ENCODE data around the gene KIAA1958.

KIAA1958 gene

GRCh38 chr9:112550531-112550930 is 63.9 kb downstream of the KIAA1958 start:
- no peak for TF ChIP-seq EZH2phosphoT487 (IDR thresholded peaks at IDR 0.05; ENCODE audit: borderline replicate concordance)
- no peak for TF ChIP-seq CTCF (conservative IDR thresholded peaks at IDR 0.05; ENCODE audit: low read length)
- H2AFZ ChIP-seq (ENCODE audit: low read length): no peak overlapping the region
- H3K4me3 ChIP-seq (ENCODE audit: low read length, poor library complexity, severe bottlenecking): no peak overlapping the region
- H3K4me2 ChIP-seq (ENCODE audit: low read depth, low read length, poor library complexity, severe bottlenecking): no peak overlapping the region
- H3K9me3 ChIP-seq (ENCODE audit: insufficient read depth, low read depth, low read length): no peaks in the 10 kb centered on the region
- no peaks in the 10 kb centered on the region for H3F3A ChIP-seq (ENCODE audit: low read depth)
- no peaks in the 10 kb centered on the region for H3K27me3 ChIP-seq (ENCODE audit: insufficient read depth, low read length, poor library complexity, severe bottlenecking)
- peaks cover 78% of the 10 kb centered on the region for H3K79me2 ChIP-seq (ENCODE audit: insufficient read depth, low read length)
- no peaks in the 10 kb centered on the region for H3K36me3 ChIP-seq (ENCODE audit: insufficient read depth, low read length)
- H4K20me1 ChIP-seq (ENCODE audit: insufficient read depth, low read length, poor library complexity, severe bottlenecking): peaks cover 22% of the 10 kb centered on the region
- no peak overlapping the region for H3K9ac ChIP-seq (ENCODE audit: low read depth, low read length, poor library complexity, severe bottlenecking)
- H3K4me1 ChIP-seq (ENCODE audit: insufficient read depth, low read length, poor library complexity, severe bottlenecking): peaks cover 11% of the 10 kb centered on the region
- no peaks in the 10 kb centered on the region for H3K9me2 ChIP-seq (replicated peaks; ENCODE audit: low read depth, low read length)

- H4K20me1 ChIP-seq (ENCODE audit: insufficient read depth, low read length, poor library complexity, severe bottlenecking): peaks cover 22% of the 10 kb centered on the region
- no peaks in the 10 kb centered on the region for H3K9me2 ChIP-seq (replicated peaks; ENCODE audit: low read depth, low read length)
- no peak overlapping the region for H3K4me2 ChIP-seq (ENCODE audit: low read depth, low read length, poor library complexity, severe bottlenecking)
- H3K79me2 ChIP-seq (ENCODE audit: insufficient read depth, low read length): peaks cover 74% of the 10 kb centered on the region
- H3K4me1 ChIP-seq (ENCODE audit: insufficient read depth, low read length, poor library complexity, severe bottlenecking): peaks cover under 1% of the 10 kb centered on the region
- no peaks in the 10 kb centered on the region for H3K9me3 ChIP-seq (ENCODE audit: insufficient read depth, low read depth, low read length)
- TF ChIP-seq CTCF (conservative IDR thresholded peaks at IDR 0.05; ENCODE audit: low read length) (no peak), EZH2phosphoT487 (IDR thresholded peaks at IDR 0.05; ENCODE audit: borderline replicate concordance) (no peak)
- H3K36me3 ChIP-seq (ENCODE audit: insufficient read depth, low read length): no peaks in the 10 kb centered on the region
- no peaks in the 10 kb centered on the region for H3K27me3 ChIP-seq (ENCODE audit: insufficient read depth, low read length, poor library complexity, severe bottlenecking)
- no peaks in the 10 kb centered on the region for H3F3A ChIP-seq (ENCODE audit: low read depth)
- no peak overlapping the region for H2AFZ ChIP-seq (ENCODE audit: low read length)
- H3K9ac ChIP-seq (ENCODE audit: low read depth, low read length, poor library complexity, severe bottlenecking): no peak overlapping the region
- H3K4me3 ChIP-seq (ENCODE audit: low read length, poor library complexity, severe bottlenecking): no peak overlapping the region
Observed at GRCh38 chr9:112551641-112552040, 65.0 kb downstream of the KIAA1958 start.

GRCh38 chr9:112552229-112553056 is 65.8 kb downstream of the KIAA1958 start:
- H3K4me1 ChIP-seq (ENCODE audit: insufficient read depth, low read length, poor library complexity, severe bottlenecking): no peaks in the 10 kb centered on the region
- no peaks in the 10 kb centered on the region for H3K9me2 ChIP-seq (replicated peaks; ENCODE audit: low read depth, low read length)
- H3K27me3 ChIP-seq (ENCODE audit: insufficient read depth, low read length, poor library complexity, severe bottlenecking): no peaks in the 10 kb centered on the region
- H3K9me3 ChIP-seq (ENCODE audit: insufficient read depth, low read depth, low read length): no peaks in the 10 kb centered on the region
- H3K79me2 ChIP-seq (ENCODE audit: insufficient read depth, low read length): peaks cover 81% of the 10 kb centered on the region
- H3K36me3 ChIP-seq (ENCODE audit: insufficient read depth, low read length): no peaks in the 10 kb centered on the region
- H3F3A ChIP-seq (ENCODE audit: low read depth): no peaks in the 10 kb centered on the region
- no peak overlapping the region for H2AFZ ChIP-seq (ENCODE audit: low read length)
- no peak overlapping the region for H3K4me3 ChIP-seq (ENCODE audit: low read length, poor library complexity, severe bottlenecking)
- H4K20me1 ChIP-seq (ENCODE audit: insufficient read depth, low read length, poor library complexity, severe bottlenecking): peaks cover 22% of the 10 kb centered on the region
- TF ChIP-seq EZH2phosphoT487 (IDR thresholded peaks at IDR 0.05; ENCODE audit: borderline replicate concordance) (no peak), CTCF (conservative IDR thresholded peaks at IDR 0.05; ENCODE audit: low read length) (no peak)
- no peak overlapping the region for H3K9ac ChIP-seq (ENCODE audit: low read depth, low read length, poor library complexity, severe bottlenecking)
- H3K4me2 ChIP-seq (ENCODE audit: low read depth, low read length, poor library complexity, severe bottlenecking): no peak overlapping the region
